Erythroblast (primary cell): Measurements from ENCODE around the gene AFDN.

ENCODE experiments used
- GATA1 ChIP-seq: IDR thresholded peaks from 2 replicates; pipeline ENCODE4 v1.6.1; 2011; ENCODE audit warnings: low read depth, mild to moderate bottlenecking, control low read depth, low read length, moderate library complexity
- POLR2A ChIP-seq: IDR thresholded peaks from 2 replicates; pipeline ENCODE4 v1.6.1; 2011; ENCODE audit warnings: mild to moderate bottlenecking, low read length

DNA sequence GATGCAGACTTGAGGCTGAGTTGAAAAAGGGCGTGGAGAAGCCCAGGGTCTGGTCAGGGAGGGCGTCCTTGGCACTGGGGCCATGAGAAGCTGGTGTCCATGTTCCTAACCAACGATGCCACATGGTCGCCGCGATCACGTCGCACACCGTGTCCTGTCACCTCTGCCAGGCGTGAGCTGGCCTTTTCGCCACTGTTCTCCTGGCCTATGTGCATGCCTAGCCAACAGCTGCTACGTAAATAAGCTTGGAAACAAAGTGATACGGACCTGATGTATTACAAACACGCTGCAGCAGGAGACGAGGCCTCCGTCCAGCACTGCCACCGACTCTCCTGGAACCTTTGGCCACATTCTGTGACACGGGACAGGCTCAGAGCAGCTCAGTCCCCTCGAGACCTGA, 148.7 kb downstream of the AFDN start:
- TF ChIP-seq POLR2A (no peak), GATA1 (no peak)
